HG02981 (cell line): Measurements from ENCODE around the gene KCNIP4.

Experiments
- ATAC-seq: cut with Tn5 transposase; IDR thresholded peaks from one replicate; pipeline ENCODE4 v1.9.1; 2021; ENCODE audit warnings: mild to moderate bottlenecking, moderate library complexity; ENCODE audit not compliant: unreplicated experiment

Gene KCNIP4

DNA sequence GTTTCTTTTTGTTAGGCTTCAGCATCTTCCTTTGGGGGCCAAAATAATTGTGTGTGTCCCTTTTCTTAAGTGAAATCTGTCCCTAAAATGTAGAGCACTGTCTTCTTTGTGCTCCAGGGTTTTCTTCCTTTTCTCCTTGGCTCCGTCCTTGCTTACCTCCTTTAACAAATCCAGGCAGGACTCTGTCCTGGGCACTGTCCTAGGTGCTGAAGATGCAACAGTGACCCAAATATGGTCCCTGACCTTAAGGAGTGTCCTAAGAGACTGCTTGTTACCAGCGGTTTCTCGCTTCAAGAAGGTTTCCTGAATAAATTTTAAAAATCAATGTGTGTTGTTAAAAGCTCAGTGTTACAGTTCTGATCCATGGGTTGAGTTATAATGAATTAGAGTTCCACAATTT, 471.8 kb downstream of the KCNIP4 start:
- ATAC-seq, result no peak

DNA sequence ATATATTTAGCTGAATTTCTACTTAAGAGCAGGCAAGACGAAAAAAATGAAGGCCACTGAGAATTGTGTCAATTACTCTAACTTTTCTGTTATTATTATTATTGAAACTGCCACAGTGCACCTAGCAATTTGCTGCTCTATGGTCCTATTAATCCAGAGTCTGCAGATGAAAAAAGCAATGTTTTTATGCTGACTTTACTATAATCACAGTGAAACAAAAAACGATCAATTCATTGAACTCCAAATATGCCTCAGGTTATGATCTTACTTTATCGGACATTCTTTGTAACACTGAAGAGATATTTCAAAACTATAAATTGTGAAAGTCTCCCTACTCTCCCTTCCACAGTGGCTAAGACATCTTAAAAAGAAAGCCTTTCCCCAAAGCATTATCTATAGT, 474.4 kb downstream of the KCNIP4 start:
- no peak for ATAC-seq

DNA sequence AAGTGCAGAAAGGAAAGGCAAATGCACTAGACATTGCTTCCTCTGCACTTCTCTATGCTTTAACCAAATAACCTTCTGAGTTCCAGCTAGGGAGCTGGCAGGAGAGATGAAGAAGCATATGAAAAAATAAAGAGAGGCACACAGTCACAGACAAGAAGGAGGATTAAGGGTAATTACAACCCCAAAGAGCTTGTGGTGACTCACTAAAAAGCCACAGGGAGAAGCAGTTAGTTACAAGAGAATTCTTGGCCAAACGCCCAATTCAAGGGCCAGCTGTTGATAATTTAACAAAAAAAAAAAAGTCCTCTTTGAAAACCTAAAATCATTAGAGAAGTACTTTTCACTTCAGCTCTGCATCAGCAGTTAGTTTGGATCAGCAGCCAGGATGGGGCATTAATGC, 478.0 kb downstream of the KCNIP4 start:
- ATAC-seq, result no peak

DNA sequence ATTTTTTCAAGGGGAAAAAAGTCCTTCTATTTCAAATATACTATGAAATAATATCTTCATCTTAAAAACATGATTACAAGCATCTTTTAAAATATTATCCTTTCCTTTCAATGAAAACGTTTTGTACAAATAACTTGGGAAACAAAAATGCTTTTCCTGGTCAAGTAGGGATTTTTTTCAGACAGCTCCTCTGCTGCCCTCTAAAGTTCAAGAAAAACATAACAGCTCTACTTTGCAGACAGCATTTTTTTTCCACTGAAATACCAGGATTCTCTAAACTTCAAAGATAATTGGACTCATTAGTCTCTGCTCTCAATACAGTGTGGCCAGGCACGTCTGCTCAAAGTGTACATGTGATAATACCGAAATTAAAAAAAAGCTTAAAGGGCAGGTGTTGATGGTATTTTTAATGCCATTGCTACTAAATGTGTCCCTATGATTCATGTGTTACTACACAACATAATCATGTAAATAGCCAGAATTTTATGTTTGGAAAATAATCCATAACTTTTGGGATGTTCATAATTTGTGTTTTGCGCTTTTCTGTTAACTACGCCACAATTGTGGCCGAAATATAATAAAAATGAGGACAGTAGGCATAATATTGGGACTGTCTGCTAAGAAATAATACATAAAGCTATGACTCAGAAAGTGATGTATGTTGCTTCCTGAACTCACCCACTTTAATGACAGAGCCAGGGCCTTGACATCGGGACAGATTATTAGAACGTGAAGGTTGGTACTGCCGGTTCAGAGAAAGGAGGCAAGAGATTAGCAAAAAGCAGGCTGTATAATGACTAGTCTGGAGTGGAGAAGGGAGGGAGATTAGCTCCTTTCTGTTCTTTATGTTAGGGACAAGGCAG, 478.9 kb downstream of the KCNIP4 start:
- no peak for ATAC-seq

DNA sequence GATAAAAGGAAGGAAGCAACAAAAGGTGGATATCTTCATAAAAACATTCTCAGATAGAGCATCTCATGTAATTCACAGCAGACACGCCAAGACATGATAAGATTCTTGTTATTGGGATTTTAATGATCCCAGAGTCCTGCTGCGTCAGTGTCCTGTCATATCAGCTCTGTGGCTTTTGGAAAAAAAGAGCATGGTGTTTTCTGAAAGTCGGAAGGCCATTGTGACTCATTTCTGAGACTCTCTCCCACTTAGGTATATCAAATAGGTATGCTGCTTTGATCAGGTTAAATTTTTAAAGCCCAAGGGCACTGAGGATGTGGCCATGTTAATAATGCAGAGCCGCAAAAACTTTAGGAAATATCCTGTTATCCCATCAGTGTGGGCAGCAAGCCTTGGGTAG, 481.0 kb downstream of the KCNIP4 start:
- no peak for ATAC-seq

DNA sequence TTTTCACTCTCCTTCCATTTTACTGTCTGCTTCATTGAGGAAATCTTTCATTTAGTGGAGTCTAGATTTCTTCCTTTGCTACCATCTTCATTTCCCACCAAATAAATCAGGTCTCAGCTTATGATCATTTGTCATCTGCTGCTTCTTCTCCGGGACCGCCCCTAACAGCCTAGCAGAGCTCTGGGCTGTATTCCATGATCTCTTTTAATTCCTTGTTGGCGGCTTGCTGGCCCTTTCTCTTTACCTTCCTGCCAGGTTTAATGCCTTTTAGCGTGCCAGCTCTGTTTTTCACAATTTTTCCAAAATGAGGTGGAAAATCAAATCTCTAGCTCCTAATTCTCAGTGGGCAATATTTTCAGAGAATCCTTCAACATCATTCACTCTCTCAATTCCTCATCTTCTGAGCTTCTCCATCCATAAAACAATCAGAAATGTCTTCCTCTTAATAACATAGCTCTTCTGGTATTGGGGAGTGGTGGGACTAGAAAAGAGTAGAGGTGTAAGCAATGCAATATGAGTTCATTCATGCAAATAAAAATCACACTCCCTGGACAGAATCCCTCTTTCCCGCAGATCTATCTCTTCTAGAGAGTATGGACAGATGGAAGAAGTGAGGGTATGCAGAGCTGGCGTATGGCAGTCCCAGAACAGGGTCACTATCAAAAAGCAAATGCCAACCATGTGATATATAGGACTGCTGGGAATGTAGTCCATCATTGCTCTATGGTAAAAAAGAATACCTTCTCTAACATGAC, 491.3 kb downstream of the KCNIP4 start:
- ATAC-seq, result no peak

DNA sequence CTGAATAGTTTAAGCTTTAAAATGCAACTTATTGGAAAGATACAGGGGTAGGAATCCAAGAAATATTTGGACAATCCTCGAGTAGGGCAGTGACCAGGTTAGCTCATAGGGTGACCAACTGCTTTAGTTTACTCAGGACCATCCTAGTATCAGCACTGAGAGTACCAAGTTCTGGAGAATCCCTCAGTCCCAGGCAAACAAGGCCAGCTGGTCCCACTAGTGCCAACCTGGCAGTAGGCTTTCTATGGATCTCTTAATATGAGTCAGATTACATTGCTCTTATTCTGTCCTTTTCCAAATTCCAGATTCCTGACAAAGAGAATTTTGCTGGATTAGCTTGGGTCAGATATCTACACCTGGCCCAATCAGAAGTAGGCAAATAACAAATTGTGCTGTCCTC, 493.7 kb downstream of the KCNIP4 start:
- no peak for ATAC-seq

DNA sequence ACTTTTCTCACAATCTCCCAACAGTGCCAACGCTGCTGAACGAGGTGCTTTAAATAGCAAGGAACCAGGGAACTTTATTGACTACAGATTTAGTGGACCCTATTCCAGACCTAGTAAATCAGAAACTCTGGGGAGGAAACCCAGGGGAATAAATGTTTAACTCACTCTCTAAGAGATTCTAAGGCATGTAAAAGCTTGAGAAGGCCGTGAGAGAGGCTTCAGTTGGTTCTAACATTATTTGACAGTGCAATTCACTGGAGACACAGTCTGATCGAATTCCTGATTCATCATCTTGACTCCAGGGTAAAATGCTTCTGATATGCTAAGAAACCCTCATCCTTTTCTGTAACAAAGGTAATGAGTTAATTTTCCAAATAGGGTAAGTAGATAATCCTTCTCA, 494.4 kb downstream of the KCNIP4 start:
- ATAC-seq, result no peak

DNA sequence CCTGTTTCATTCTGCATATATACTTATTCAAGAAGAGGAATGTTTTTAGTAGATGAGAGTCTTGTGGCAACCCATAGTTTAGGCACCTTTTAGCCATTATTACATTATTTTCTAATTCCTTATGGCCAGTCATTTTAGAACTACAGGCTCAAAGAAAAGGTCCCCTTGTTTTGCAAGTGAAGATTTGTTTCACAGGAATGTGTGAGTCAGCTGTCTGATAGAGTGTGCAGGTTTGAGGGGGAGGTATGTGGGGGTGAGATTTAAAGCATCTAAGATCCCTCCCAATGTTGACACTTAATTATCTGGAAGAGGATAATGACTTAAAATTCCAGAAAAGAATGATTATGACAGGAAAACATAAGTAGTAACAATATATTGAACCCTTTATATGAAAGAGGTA, 495.6 kb downstream of the KCNIP4 start:
- ATAC-seq, result no peak

DNA sequence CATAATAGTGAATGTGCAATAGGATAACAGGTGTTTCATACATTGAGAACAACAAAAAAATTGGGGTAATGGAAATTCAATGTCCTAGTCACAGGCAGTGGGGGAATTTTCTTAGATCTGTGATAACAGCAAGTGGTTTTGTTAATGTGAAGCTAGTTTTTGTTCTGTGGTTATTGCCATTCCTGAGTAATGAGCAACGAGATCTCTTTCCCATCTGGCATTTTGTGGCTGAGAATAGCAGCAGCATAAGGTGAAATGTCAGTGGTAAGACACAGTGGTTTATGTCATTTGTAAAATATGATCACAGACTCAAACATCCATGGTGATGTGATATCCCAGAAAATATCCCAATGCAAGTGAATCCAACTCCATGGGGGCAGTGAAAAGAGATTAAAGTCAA, 497.5 kb downstream of the KCNIP4 start:
- no peak for ATAC-seq

DNA sequence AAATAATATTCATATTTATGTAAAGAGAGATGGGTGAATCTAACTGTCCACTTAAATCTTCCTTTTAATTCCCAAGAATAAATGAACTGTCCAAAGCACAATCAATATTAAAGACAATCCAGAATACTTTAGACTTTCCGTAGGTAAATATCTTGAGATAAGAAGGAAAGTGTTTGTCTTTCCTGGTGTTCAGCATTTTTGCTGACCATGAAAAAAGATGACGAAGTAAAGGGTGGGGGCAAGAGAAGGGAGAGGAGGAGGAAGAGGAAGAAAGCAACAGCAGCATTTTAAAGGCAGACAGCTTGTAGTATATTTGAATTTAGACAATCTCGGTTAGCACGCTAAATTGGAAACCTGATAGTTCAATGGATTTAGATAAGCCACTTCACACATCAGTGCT, 498.2 kb downstream of the KCNIP4 start:
- no peak for ATAC-seq

DNA sequence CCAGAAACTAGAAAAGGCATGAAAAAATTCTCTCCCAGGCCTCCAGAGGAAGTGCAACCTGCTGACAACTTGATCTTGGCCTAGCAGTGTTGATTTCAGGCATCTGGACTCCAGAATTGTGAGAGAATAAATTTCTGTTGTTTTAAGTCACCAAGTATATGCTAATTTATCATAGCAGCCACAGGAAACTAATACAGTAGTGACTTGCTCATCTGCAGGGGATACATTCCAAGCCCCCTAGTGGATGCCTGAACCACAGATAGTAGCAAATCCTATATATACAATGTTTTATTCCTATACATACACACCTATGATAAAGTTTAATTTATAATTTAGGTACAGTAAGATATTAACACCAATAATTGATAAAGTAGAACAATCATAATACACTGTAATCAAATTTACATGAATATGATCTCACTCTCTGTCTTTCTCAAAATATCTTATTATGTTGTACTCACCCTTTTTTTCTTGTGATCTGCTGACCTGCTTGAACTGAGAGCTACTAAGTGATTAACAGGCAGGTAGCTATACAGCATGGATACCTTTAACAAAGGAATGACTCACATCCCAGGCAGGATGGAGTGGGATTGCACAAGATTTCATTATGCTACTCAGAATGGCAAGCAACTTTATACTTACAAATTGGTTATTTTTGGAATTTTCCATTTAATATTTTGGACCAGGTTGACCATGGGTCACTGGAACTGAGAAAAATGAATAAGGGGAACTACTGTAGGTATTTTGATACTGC, 501.1 kb downstream of the KCNIP4 start:
- ATAC-seq, result no peak

DNA sequence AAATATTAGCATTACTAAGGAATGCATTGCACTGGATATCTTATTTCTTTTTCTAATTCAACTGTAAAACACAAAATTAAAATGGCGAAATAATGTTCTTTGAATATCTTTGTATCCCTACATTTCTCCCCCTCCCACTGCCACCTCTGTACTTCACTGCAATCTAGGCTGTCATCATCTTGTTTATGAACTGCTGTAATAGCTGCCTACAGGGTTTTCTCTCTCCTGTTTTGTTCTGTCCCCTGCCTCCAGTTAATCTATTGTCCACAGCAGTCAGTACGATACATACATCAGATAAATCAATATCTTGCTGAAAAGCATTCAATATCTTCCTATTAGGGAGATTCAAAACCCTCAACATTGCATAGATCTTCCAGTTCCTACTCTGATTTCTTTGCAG, 528.4 kb downstream of the KCNIP4 start:
- ATAC-seq, result no peak

DNA sequence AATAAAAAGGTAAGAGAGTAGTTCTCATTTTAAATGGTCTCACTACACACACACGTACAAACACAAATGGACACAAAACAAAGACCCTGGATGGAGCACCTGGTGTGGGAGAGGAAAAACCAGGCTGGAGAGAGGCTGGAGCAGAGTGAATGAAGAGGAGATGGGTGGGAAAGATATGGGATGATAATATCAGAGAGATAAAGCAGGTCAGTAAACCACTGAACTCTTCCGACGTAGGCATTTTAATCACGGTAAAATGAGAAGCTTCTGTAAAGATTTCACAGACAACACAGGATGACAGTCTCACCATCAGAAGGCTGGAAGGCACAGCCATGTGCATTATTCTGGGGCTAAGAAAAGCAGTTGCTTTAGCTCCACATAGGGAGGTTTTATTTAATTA, 532.8 kb downstream of the KCNIP4 start:
- ATAC-seq, result no peak

DNA sequence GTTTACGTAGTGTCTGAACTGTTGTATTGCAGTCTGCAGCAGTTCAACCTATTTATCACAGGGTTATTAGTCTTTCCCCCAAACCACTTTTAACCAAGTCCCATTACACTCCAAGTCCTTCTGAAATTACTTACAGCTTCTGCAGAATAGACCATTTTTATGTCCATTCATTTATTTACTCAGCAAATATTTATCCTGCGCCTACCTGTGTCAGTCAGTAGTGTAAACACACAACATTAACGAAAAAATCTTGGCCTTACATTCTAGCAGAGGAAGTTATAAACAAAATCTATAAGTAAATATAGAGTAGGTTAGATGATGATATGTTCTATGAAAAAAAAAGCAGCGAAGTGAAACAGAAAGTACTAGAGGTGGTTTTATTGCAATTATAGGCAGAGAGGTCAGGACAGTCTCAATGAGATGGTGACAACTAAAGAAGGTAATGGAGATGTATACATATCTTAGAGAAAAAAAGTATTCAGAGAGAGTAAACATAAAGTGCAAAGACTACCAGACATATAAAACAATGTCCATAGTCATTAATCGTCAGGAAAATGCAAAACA, 534.7 kb downstream of the KCNIP4 start:
- no peak for ATAC-seq

DNA sequence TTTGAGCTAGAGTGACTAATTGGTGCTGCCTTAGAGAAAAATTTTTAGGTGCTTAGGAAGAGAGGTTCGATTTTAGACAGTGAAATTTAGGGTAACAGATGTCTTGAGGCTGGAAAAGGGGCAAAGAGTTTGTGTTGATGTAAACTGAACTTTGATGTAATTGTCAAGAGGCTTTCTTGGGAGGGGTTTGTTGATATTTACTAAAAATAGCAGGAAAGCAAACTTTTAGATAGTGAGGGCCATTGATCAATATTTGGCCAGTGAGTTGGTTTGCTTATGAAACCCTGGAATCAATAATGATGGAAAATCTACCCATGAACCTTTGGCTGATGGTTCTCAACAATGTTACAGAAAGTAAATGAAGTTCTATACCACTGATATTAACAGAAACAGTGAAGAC, 537.5 kb downstream of the KCNIP4 start:
- no peak for ATAC-seq

DNA sequence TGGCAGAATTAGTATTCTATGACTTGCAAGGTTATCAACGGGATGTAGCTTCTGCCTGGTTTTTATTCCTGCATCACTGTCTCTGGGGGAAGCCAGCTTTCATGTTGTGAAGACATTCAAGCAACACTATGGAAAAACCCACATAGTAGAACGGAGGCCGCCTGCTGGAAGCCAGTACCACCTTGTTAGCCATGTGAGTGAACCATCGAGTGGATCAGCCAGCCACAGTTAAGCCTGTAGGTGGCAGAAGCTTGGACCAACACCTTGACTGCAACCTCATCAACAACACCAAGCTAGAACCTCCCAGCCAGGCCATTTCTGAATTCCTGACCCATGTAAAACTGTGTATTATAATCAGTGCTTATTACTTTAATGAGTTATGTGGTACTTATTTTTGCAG, 538.2 kb downstream of the KCNIP4 start:
- ATAC-seq, result no peak

DNA sequence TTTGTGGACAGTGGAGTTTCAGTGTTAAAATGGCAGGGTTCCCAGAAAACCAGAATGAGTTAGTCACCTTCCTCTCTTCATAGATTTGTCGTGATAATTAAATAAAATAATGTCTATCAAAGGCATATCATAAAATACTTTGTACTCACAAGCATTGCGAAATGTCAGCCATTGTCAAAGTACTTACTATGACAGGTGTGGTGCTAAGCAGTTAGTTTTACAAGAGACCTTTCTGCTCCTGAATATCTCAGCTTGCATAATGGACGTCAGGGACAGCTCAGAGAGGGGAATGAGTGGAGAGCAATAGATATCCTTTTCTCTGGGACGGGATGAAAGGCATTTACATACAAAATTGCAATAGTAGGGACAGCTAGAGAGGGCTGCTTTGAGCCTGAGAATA, 560.9 kb downstream of the KCNIP4 start:
- no peak for ATAC-seq

DNA sequence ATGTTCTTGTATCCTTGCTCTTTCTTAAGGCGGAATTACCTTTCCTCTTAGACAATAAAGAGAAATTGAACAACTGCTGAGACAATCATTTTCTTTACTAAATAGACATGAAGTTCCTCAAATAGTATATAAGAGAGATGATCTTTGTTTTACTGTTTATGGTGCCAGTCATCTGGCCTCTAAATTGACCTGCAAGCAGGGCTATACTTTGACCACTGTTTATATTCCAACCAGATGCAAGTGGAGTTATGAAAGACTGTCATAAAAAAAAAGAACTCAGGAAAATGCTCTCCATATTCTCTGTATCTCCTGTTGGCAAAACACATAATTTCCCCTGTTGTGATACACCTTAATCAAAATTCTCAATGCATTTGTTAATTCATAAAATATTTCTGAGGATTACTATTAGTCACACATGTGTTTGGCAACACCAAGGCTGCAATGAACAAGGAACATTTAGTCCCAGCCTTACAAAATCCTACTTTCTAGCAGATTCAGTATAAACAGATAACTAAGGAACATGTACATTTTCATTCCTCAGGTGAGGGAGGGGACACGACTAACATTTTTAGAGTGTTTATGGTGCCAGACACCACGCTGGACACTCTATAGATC, 562.3 kb downstream of the KCNIP4 start:
- ATAC-seq, result no peak

DNA sequence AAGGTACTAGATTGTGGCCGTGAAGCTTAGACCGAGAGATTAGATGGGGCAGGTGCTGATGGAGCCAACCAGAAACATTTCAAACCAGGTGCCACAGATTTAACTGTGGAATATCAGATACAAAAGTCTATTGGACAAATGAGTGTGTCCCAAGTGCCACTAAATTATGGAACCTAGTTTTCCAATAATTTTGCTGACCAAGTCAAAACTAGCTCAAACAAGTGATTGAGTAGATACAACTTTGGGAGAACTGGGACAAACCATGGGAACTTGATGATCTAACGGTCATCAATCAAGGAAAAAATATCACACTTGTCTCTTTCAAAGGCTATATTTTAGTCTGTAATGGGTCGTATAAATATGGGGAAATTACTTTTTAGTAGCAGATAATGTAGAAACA, 562.9 kb downstream of the KCNIP4 start:
- no peak for ATAC-seq

DNA sequence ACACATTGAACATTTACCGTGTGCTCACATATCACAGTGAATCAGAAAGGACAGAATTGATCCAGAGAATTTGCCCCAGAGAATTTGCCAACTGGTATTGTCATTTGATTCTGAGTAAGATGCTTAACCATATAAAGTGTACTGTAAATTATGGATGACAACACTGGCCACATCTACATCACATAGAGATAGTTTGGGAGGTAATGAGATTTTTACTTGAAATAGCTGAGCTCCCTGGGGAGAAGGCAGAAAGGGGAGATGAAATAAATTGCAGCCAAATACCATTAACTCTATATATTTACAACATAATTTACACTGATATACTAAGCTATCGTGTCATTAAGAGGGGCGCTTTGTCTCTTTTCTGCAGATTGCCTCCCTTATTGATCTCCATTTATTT, 564.0 kb downstream of the KCNIP4 start:
- no peak for ATAC-seq
